Measurements from ENCODE around the gene TTC3. TPM values are rescaled to one million over a fixed set of nuclear protein-coding genes. Genes with fewer than 3 reads are reported as not detected.

The TTC3 gene
- total and polyA plus RNA-seq, 10 of the 15 experiments (the other 5 are each of a cell fraction or from before 2014, with no cell fraction given) = 23.1 to 94.9 (median 72.7) TPM

- TF ChIP-seq SKIL (IDR thresholded peaks at IDR 0.05; ENCODE audit: low read depth, poor library complexity, severe bottlenecking) (peak; percentile 17), GABPA (IDR thresholded peaks at IDR 0.05; ENCODE audit: low read depth) (no peak), CBX5 (IDR thresholded peaks at IDR 0.05; ENCODE audit: low read depth) (no peak), IKZF2 (IDR thresholded peaks at IDR 0.05) (no peak), ESRRA (IDR thresholded peaks at IDR 0.05; ENCODE audit: low read length) (no peak), DPF2 (IDR thresholded peaks at IDR 0.05) (no peak), CEBPB (IDR thresholded peaks at IDR 0.05; ENCODE audit: borderline replicate concordance in 1 of 2, low read depth in 2 of 2, low read length in 2 of 2) (no peak)
Observed at GRCh38 chr21:37184784-37185593, 111.9 kb downstream of the TTC3 start (continued).

GRCh38 chr21:37186983-37187382, 113.9 kb downstream of the TTC3 start:
- Histone ChIP-seq H3K4me3 (no peak overlapping the region), H3K4me2 (ENCODE audit: control insufficient read depth, insufficient read depth) (no peak overlapping the region), H3K9me3 (replicated peaks; ENCODE audit: control insufficient read depth, insufficient read depth, low read length) (no peaks in the 10 kb centered on the region), H3K79me2 (ENCODE audit: control insufficient read depth, insufficient read depth, low read length) (no peaks in the 10 kb centered on the region), H3K9ac (ENCODE audit: control insufficient read depth, insufficient read depth, low read length) (no peak overlapping the region), H3K4me1 (ENCODE audit: control insufficient read depth, insufficient read depth, low read length) (0 out of 2 replicates have a peak, but pooled peaks cover 5% of the 10 kb centered on the region), H3K27ac (ENCODE audit: control insufficient read depth, insufficient read depth) (no peak overlapping the region), H3K36me3 (ENCODE audit: control insufficient read depth in 2 of 2, insufficient read depth in 2 of 2, low read length in 1 of 2) (no peaks in the 10 kb centered on the region; a peak in 2 of 4 replicates), H3K27me3 (replicated peaks in 1 of 2; ENCODE audit: control insufficient read depth in 2 of 2, insufficient read depth in 2 of 2, low read length in 1 of 2) (no peaks in the 10 kb centered on the region), H2AFZ (ENCODE audit: control insufficient read depth, low read depth, low read length) (no peak overlapping the region), H4K20me1 (ENCODE audit: control insufficient read depth, insufficient read depth) (no peaks in the 10 kb centered on the region)
- no peak for DNase-seq (ENCODE audit: low read depth, low spot score)
- ChIA-PET POLR2A (no interaction called here), SMC1A (ENCODE audit: uncharacterized antibody, unreplicated experiment) (interaction anchor here (1.2 to 1.3 kb wide), 2 partner anchors 12 to 21 kb away, joined by 3 to 4 read pairs; no protein-coding TSS in a partner anchor), RAD21 (ENCODE audit: unreplicated experiment) (no interaction called here), CTCF (interaction anchor here (0.7 to 2.6 kb wide), 3 partner anchors 15 to 370 kb away, joined by 3 to 7 read pairs (median 4); no protein-coding TSS in a partner anchor)
- no peak for ATAC-seq
- no peak for FAIRE-seq
- WGBS (ENCODE audit: insufficient coverage, insufficient replicate concordance, low lambda C conversion rate, missing lambda C conversion rate) = 50% methylated on average over 2 of the region's 2 CpGs
- in situ Hi-C loops (cut with MboI) = no loop called here
- intact Hi-C loops (cut with micrococcal nuclease; ENCODE audit: unreplicated experiment) = no loop called here
- no TSS peak for BruUV-seq (replicated peaks)
- TF ChIP-seq CEBPZ (IDR thresholded peaks at IDR 0.05; ENCODE audit: low read depth, low read length) = no peak
- TF ChIP-seq PML (IDR thresholded peaks at IDR 0.05; ENCODE audit: low read length) = no peak
- no peak for TF ChIP-seq CHD1 (IDR thresholded peaks at IDR 0.05; ENCODE audit: low read depth, low read length)
- no peak for TF ChIP-seq RB1 (IDR thresholded peaks at IDR 0.05; ENCODE audit: borderline replicate concordance)
- TF ChIP-seq ZBTB4 (CRISPR knock-in tag; IDR thresholded peaks at IDR 0.05) = no peak
- no peak for TF ChIP-seq RELA (IDR thresholded peaks at IDR 0.05; ENCODE audit: borderline replicate concordance, partially characterized antibody)
- no peak for TF ChIP-seq BMI1 (IDR thresholded peaks at IDR 0.05; ENCODE audit: borderline replicate concordance)

All from GM12878 (cell line).